GM19035 (cell line): ENCODE data around the gene PKP4.
"Not testable (repeated sequence)": the region's sequence is repeated elsewhere in the genome, so short reads cannot be mapped to it uniquely, and the experiment has no call there.

Source experiments
- ATAC-seq: cut with Tn5 transposase; IDR thresholded peaks from one replicate; pipeline ENCODE4 v1.9.1; 2021; ENCODE audit not compliant: unreplicated experiment

The PKP4 gene, protein sequence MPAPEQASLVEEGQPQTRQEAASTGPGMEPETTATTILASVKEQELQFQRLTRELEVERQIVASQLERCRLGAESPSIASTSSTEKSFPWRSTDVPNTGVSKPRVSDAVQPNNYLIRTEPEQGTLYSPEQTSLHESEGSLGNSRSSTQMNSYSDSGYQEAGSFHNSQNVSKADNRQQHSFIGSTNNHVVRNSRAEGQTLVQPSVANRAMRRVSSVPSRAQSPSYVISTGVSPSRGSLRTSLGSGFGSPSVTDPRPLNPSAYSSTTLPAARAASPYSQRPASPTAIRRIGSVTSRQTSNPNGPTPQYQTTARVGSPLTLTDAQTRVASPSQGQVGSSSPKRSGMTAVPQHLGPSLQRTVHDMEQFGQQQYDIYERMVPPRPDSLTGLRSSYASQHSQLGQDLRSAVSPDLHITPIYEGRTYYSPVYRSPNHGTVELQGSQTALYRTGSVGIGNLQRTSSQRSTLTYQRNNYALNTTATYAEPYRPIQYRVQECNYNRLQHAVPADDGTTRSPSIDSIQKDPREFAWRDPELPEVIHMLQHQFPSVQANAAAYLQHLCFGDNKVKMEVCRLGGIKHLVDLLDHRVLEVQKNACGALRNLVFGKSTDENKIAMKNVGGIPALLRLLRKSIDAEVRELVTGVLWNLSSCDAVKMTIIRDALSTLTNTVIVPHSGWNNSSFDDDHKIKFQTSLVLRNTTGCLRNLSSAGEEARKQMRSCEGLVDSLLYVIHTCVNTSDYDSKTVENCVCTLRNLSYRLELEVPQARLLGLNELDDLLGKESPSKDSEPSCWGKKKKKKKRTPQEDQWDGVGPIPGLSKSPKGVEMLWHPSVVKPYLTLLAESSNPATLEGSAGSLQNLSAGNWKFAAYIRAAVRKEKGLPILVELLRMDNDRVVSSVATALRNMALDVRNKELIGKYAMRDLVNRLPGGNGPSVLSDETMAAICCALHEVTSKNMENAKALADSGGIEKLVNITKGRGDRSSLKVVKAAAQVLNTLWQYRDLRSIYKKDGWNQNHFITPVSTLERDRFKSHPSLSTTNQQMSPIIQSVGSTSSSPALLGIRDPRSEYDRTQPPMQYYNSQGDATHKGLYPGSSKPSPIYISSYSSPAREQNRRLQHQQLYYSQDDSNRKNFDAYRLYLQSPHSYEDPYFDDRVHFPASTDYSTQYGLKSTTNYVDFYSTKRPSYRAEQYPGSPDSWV

DNA sequence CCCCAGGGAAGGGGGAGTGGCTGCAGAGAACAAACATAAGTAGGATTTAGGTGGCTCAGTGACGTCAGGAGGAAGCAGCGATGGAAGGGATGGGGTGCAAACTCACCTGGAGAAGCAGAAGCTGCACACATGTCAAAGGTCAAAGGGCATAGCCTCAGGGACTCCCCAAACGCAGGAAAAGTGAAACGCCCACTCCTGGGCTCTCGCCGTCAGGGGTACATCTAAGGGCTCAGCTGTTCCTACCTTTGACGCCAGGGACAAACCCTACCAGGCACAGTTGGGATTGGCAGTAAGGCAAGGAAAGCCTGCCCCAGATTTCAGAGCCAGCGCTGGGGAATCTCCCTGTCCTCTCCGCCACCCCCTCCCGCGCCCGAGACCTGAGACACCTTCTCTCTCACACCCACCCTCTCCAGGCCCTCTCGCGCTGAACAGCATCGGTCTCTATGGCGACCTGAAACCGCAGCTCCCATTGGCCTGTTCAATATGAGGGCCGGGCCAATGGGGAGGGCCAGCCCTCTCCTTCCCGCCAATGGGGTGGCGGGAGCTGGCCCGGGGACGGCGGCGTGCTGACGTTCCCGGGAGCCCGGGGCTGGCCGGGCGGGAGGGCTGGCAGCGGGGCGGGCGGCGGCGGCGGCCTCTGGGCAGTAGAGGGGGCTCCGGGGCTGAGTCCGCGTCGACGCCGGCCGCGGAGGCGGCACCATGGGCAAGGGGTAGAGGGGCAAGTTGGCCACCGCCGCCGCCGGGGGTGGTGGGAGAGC, at the start of gene PKP4, which contains the start of gene CCDC148:
Gene PKP4 (plus strand): TSS at position 644 of the 758 bp plus-strand sequence. CDS start 76,233 bp downstream, outside the sequence.
Gene CCDC148 (minus strand): TSS at position 445 of the 758 bp plus-strand sequence. CDS start 314 bp downstream, at position 131.
- peak; percentile 93 for ATAC-seq

DNA sequence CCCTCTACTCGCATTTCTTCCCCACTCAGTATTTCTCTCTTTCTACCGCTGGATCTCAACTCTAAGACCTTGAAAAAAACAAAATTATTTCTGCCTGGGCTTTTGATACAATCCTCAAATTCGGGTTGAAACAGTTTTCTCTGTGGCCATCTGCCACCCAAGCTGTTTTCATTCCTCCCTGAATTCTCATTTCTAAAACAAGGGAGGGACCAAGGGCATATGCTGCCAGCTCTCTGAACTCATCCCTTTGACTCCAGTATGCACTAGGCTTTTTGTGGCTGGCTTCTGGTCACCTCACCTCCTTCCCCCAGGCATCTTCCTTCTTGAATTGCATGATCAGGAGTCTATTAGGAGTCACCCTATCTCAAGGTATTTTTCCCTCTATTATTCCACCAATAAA, 49.7 kb upstream of the PKP4 start:
- ATAC-seq: no peak

DNA sequence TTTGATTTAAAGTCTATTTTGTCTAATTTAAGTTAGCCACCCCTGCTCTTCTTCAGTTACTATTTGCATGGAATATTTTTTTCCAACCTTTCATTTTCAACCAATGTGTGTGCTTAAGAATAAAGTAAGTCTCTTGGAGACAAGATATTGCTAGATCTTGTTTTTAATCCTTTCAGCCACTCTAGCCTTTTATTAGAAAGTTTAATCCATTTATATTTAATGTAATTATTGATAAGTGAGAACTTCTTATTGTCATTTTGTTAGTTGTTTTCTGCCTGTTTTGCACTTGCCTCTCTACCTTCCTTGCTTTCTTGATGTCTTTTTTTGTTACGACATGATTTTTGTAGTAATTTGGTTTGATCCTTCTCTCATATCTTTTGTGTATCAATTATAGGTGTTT, 46.6 kb upstream of the PKP4 start:
- no peak for ATAC-seq

DNA sequence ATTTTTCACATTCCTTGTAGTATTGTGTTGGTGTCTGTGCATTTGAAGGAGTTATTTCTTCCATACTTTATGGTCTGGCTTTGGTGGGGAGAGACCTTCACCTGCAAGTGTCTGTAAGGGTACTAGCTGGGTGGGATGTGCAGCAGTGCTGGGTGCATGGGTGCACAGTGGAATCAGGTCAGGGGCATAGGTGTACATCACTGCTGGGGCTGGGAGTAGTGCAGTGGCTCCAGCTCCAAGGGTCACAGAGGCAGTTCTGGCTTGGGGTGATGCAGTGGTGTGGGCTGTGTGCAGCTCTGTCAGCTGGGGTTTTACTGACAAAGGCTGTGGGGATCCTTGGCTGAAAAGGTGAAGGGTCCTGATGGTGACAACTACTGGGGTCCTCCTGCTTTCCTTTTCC, 45.0 kb upstream of the PKP4 start:
- no peak for ATAC-seq

DNA sequence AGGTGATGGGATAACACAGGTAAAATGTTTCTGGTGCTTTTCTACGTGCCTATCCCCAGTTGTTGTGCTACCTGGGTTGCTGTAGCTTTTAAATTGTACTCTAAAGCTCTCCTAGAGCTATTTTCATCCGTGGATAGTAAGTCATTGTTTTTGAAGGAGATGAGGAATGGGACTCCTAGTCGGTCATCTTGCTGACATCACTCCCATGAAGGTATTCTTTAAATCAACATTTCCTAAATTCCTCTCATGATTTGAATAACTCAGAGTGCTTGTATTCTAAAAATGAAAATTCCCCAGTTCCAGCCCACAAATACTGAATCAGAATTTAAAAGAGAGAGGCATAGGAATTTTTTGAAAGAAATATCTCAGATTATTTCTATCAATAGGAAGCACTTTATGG, 44.5 kb upstream of the PKP4 start:
- ATAC-seq: no peak

DNA sequence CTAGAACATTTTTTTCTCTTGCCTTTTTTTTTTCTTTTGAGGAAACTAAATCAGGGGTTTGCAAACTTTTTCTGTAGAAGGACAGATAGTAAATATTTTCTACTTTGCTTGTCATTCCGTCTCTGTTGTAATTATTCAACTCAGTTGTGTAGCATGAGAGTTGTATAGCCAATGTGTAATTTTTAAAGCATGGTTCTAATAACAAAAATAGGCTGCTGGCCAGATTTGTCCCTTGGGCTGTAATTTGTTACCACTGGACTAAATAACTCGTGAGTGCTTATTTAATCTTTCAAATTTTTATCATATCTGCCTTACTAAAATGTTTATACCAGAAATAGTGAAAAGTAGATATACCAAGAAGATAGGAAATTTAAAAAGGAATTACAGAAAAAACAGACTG, 43.2 kb upstream of the PKP4 start:
- ATAC-seq: no peak

DNA sequence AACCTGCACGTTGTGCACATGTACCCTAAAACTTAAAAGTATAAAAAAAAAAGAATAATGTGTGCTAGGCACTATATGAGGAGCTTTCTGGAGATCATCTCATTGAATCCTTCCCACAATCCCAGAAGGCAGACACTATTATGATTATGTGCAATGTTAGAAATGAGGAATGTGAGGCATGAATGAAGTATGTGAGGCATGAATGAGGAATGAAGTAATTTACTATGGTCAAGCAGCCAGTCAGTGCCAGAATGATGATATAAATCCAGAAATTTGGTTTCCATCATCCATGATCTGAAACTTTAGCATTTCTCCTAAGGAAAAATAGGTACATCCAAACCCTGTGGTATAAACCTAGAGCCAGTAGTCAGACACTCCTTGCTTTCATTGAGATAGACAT, 42.2 kb upstream of the PKP4 start:
- ATAC-seq: no peak

DNA sequence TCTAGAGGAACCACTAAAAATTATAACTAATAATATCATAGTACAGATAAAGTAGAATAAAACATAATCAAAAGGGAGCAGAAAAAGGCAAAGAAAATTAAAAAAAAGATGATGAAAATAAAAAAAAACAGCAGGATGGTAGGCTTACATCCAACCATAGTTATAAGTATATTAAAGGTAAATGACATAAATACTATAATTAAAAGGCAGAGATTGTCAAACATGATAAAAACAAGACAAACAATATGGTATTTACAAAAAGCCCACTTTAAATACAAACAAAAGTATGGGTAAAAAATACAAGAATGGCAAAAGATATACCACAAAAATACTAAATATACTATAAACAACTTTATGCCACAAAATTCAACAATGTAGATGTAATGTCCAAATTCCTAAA, 24.6 kb upstream of the PKP4 start:
- no peak for ATAC-seq

DNA sequence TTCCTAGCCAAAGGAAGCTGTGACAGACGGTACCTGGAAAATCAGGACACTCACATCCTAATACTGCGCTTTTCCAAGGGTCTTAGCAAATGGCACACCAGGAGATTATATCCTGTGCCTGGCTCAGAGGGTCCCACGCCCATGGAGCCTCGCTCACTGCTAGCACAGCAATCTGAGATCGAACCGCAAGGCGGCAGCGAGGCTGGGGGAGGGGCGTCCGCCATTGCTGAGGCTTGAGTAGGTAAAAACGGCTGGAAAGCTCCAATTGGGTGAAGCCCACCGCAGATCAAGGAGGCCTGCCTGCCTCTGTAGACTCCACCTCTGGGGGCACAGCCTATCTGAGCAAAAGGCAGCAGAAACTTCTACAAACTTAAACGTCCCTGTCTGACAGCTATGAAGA, 23.0 kb upstream of the PKP4 start:
- ATAC-seq: not testable (repeated sequence)

DNA sequence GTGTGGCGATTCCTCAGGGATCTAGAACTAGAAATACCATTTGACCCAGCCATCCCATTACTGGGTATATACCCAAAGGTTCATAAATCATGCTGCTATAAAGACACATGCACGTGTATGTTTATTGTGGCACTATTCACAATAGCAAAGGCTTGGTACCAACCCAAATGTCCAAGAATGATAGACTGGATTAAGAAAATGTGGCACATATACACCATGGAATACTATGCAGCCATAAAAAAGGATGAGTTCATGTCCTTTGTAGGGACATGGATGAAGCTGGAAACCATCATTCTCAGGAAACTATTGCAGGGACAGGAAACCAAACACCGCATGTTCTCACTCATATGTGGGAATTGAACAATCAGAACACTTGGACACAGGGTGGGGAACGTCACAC, 17.7 kb upstream of the PKP4 start:
- not testable (repeated sequence) for ATAC-seq

DNA sequence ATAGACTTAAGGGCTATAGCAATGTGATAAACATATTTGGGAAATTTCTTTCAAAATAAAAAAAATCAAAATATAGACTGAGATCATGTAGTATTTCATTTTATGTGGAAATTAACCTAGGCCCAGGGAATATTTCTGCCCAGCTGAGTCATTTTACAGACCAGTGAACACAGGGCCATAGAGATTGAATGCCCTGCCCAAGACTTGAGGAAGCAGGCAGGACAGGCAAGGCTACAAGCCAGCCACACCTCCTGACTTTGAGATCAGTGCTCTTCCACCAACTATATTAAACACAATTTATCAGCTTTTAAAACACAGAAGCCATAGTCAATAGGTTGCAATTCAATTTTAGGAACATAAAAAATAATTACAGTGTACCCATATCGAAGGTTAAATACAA, 13.1 kb upstream of the PKP4 start:
- no peak for ATAC-seq

DNA sequence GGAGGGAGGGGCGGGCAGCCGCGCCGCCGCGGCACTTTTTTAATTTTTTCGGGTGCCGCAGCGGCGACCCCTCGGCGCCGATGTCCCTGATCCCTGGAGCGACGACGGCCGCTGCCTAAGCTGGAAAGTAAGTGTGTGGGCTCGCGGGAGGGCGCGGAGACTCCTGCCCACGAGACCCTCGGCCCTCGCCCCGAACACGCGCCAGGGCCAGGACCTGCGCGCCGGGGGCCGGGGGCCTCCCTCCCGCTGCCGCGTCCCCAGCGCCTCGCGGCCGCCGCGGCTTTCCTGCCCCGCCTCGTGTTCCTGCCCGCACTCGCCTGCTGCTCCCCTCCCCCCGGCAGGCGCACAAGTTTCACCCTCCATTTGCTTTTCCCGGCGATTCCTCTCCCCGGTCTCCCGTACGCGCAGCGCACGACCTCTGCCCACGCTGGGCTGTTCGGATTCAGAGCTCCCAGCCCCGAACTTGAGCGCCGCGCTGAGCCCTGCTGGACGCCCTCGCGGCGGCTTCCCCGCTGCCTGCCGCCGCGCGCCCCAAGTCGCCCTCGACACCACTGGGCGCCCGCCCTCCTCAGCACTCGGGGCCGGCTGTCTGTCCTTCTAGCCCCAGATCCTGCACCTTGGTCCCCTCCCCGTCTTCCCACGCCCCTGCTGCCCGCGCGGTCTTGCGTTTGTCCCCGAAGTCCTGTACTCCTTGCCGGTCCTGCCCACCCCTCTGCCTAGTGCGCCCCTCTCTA, 507 bp downstream of the PKP4 start:
- ATAC-seq: peak; percentile 41

DNA sequence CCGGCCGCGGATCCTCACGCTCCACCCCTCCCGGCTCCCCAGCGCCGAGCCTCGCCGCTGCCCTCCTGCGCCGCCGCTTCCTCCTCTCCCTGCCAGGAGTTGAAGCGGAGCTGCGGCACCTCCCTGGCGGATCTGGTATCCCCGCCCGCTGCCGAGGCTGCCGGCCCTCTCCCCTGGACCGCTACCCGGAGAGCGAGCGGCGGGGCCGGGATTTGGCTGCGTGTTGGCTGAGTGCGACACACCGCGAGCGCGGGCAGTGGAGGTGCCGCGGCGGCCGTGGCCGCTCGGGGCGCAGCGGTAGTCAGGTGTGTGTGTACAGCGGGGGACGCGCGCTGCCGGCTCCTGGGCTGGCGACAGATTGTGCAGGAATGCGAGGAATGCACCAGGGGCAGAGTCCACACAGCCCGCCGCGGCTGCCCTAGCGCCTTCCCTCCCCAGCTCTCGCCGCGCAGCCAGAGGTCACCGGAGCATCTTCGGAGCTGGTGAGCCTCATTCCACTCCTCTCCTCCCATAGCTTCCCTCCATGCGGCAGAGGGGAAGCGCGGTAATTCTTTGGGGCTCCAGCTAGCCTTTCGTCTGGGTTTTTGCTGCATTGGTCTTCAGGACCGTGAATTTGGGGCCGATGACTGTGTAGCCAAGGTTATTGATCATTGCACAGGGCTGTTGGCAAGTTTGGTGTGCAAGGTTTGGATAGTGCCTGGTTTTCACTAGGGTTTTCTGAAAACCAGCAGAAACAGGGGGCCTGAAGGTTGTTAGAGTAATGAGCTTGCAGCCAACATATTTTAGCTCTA, 1.3 kb downstream of the PKP4 start:
- peak; percentile 51 for ATAC-seq

DNA sequence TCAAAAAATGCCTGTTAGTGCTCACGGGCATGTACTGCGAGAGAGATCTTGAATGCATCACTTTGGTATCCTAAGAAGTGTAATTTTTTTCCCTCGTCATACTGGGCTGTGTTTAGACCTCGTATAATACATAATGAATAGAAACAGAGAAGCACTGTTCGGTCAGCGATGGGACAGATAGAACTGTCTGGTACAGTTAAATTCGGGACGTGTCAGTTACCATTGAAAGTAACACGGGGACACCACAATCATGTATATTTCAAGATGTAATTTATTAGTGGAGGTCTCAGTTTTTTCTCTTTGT, 1.8 kb downstream of the PKP4 start:
- ATAC-seq: no peak

DNA sequence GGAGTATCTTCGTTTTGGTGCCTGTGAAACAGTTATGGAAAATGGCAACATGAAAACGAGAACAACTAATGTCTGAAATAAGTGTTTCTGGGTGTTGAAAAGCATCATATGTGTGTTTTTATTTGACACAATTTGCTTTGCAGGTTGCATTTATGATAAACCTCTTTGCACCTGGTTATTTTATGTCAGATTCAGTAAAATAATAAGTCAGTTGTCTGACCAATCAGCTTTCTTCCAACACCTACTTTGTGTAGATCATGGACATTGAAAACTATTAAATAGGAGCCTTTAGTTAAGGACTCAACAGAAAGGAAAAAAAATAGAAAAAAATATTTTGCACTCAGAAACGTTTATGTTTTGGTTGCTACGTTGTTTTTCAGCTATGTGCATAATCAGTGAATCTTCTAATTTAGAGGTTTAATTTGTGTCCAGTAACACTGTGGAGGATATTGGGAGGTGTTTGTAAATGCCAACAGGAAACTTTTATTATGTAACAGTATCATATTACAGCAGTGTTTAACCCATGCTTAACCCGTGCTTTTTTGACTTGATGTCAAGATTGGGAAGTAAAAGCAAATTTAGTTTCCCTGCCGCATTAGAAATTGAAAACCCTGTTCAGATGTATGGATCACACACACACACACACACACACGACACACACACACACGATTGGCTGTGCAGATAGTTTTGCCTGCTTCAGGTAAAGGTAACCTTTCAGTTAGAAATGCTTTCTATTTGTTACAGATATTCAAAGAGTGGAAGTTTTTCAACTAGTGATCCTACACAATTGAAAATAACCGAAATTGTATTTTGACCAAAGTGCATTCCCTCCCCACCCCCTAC, 2.6 kb downstream of the PKP4 start:
- no peak for ATAC-seq

DNA sequence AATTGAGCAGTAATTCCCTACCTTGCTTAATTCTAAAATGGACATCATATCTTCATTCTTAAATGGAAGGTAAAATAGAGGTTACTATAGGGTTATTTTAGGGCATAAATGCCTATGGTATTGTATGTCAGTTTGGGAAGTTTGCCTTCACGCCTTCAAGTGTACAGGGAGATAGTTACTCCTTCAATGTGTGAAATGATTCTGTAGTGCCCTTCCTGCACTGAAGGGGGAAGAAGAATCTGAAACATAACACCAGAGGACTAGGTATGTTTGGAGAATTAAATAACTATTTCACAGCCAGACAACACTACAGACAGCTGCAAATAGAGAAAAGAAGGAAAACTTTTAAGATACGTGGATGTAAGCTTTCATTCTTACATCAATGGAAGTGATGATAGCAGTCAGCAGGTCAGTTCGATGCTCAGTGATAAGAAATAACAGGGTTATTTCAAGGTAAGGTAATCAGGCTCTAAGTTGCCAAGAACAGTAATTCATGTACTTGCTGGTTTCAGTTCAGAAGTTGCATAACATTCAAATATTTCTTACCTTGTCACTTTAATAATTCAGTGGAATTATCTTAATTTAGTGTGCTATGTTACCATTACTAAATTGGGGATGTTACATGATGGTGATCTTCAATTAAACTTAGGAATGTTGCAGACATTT, 4.0 kb downstream of the PKP4 start:
- no peak for ATAC-seq

DNA sequence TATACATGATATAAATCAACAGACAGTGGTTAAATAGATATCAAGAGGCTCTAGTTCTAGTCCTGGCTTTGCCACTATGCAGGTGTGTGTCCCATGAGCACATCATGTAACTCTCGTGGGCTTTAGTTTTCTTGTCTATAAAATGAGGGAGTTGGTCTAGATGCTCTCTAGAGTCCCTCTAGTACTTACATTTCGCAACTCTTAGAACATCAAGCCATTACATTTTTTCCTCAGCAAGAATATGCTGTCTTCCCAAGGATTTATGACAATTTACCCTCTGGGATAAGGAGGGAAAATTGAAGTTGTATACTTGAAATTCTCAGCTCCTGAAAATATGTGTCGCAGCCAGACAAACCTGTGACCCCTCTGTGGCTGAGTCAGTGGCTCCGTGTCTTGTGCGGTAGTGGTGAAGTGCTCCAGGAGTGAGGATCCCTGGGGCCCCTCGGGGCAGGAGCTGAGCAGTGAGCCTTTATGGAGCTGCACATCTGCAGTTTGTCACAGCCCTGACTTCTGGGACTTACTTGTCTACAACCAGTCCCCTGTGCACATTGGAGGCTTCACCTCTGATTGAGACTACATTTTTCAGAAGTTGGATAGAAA, 6.8 kb downstream of the PKP4 start:
- ATAC-seq: no peak
